Hepatocyte (in vitro differentiated cells): ENCODE results near the gene RPL28. TPM values are rescaled to one million over a fixed set of nuclear protein-coding genes. Genes with fewer than 3 reads are reported as not detected.

Source experiments
- DNase-seq: peaks from one replicate; pipeline ENCODE4 v3.0.0-alpha.2; 2016; ENCODE audit warnings: low spot score
- H2AFZ ChIP-seq: fragments of 200-600 bp; sonication (generic); 2 replicates; pipeline ENCODE4 v1.6.0; 2016; ENCODE audit warnings: antibody characterized with exemption, mild to moderate bottlenecking
- H3K27ac ChIP-seq: fragments of 200-600 bp; sonication (generic); 2 replicates; pipeline ENCODE4 v1.5.1; 2016; ENCODE audit warnings: mild to moderate bottlenecking
- H3K27me3 ChIP-seq: fragments of 200-600 bp; sonication (generic); 2 replicates; pipeline ENCODE4 v1.6.1; 2016
- H3K36me3 ChIP-seq: fragments of 200-600 bp; sonication (generic); replicated peaks from 2 replicates; pipeline ENCODE4 v1.5.1; 2016; ENCODE audit warnings: low read depth; ENCODE audit not compliant: insufficient read depth
- H3K4me1 ChIP-seq: fragments of 200-600 bp; sonication (generic); 2 replicates; pipeline ENCODE4 v1.5.1; 2016; ENCODE audit warnings: mild to moderate bottlenecking, moderate library complexity; ENCODE audit not compliant: insufficient read depth
- H3K4me2 ChIP-seq: fragments of 200-600 bp; sonication (generic); 2 replicates; pipeline ENCODE4 v1.6.0; 2016
- H3K4me3 ChIP-seq: fragments of 200-600 bp; sonication (generic); 2 replicates; pipeline ENCODE4 v1.5.1; 2016; ENCODE audit warnings: mild to moderate bottlenecking
- H3K79me2 ChIP-seq: fragments of 200-600 bp; sonication (generic); 2 replicates; pipeline ENCODE4 v1.6.0; 2017; ENCODE audit warnings: mild to moderate bottlenecking
- H3K9me2 ChIP-seq: fragments of 200-600 bp; sonication (generic); replicated peaks from 2 replicates; pipeline ENCODE4 v1.6.0; 2017; ENCODE audit warnings: mild to moderate bottlenecking; ENCODE audit not compliant: insufficient read depth
- H3K9me3 ChIP-seq: fragments of 200-600 bp; sonication (generic); 2 replicates; pipeline ENCODE4 v1.5.1; 2016; ENCODE audit warnings: low read depth, mild to moderate bottlenecking
- H4K20me1 ChIP-seq: fragments of 200-600 bp; sonication (generic); 2 replicates; pipeline ENCODE4 v1.6.0; 2016; ENCODE audit warnings: mild to moderate bottlenecking; ENCODE audit not compliant: insufficient read depth, poor library complexity, severe bottlenecking
- CTCF ChIP-seq: fragments of 200-600 bp; sonication (generic); IDR thresholded peaks from 2 replicates; pipeline ENCODE4 v1.5.1; 2016; ENCODE audit warnings: antibody characterized with exemption, mild to moderate bottlenecking; ENCODE audit not compliant: poor library complexity
- EZH2 ChIP-seq: fragments of 200-600 bp; sonication (generic); IDR thresholded peaks from 2 replicates; pipeline ENCODE4 v1.6.1; 2016; ENCODE audit warnings: antibody characterized with exemption, mild to moderate bottlenecking, borderline replicate concordance
- EZH2phosphoT487 ChIP-seq: fragments of 200-600 bp; sonication (generic); IDR thresholded peaks from one replicate; pipeline ENCODE4 v1.6.1; 2018; ENCODE audit warnings: antibody characterized with exemption, mild to moderate bottlenecking, low read depth, moderate library complexity; ENCODE audit not compliant: unreplicated experiment, severe bottlenecking
- WGBS: methylation state at CpG from one replicate; pipeline ENCODE4 v1.1.6; 2016; ENCODE audit warnings: low lambda C conversion rate; ENCODE audit errors: missing lambda C conversion rate; 5-methylcytosine and 5-hydroxymethylcytosine counted together
- polyA plus RNA-seq: library from polyadenylated mRNA; unstranded; fragments of >200 nt; fragmentation: Nextera tagmentation; extraction: Ambion mirVana; gene quantifications from 2 replicates; pipeline ENCODE4 v1.2.1, GENCODE V29; 2016
- total RNA-seq: library from RNA; depleted of rRNA; stranded (reverse); fragments of >200 nt; gene quantifications from 2 replicates; pipeline ENCODE4 v1.2.3, GENCODE V29; 2014

The RPL28 gene
- total and polyA plus RNA-seq, 2 experiments from 2014 or later, result 437 to 604 TPM

GRCh38 chr19:55424518-55424917 is 38.8 kb downstream of the RPL28 start:
- Histone ChIP-seq H4K20me1 (no peaks in the 10 kb centered on the region), H3K4me2 (no peak overlapping the region), H3K9me3 (no peaks in the 10 kb centered on the region), H3K4me1 (no peaks in the 10 kb centered on the region), H3K79me2 (no peaks in the 10 kb centered on the region), H3K9me2 (no peaks in the 10 kb centered on the region), H3K27ac (no peak overlapping the region), H3K27me3 (no peaks in the 10 kb centered on the region), H3K4me3 (no peak overlapping the region), H3K36me3 (no peaks in the 10 kb centered on the region), H2AFZ (no peak overlapping the region)
- DNase-seq, result no peak
- 91% methylated on average over 3 of the region's 3 CpGs for WGBS
- no peak for TF ChIP-seq EZH2
- no peak for TF ChIP-seq CTCF
- no peak for TF ChIP-seq EZH2phosphoT487

GRCh38 chr19:55426042-55426441 is 40.3 kb downstream of the RPL28 start:
- Histone ChIP-seq H3K9me3 (no peaks in the 10 kb centered on the region), H3K36me3 (no peaks in the 10 kb centered on the region), H2AFZ (no peak overlapping the region), H3K9me2 (no peaks in the 10 kb centered on the region), H3K4me1 (no peaks in the 10 kb centered on the region), H3K27ac (no peak overlapping the region), H3K79me2 (no peaks in the 10 kb centered on the region), H4K20me1 (no peaks in the 10 kb centered on the region), H3K27me3 (no peaks in the 10 kb centered on the region), H3K4me3 (no peak overlapping the region), H3K4me2 (no peak overlapping the region)
- 80% methylated on average over 2 of the region's 2 CpGs for WGBS
- no peak for TF ChIP-seq EZH2phosphoT487
- no peak for TF ChIP-seq EZH2
- no peak for TF ChIP-seq CTCF
- no peak for DNase-seq

GRCh38 chr19:55431183-55431582 is 45.5 kb downstream of the RPL28 start:
- no peaks in the 10 kb centered on the region for H3K27me3 ChIP-seq

More at GRCh38 chr19:55431183-55431582, 45.5 kb downstream of the RPL28 start:
- no peaks in the 10 kb centered on the region for H4K20me1 ChIP-seq
- H3K27ac ChIP-seq, result no peak overlapping the region
- no peak overlapping the region for H3K4me2 ChIP-seq
- no peaks in the 10 kb centered on the region for H3K9me2 ChIP-seq
- H3K4me1 ChIP-seq, result no peaks in the 10 kb centered on the region
- 87% methylated on average over 1 of the region's 1 CpG for WGBS
- no peak overlapping the region for H3K4me3 ChIP-seq
- no peak for DNase-seq
- no peak for TF ChIP-seq EZH2phosphoT487
- no peak for TF ChIP-seq EZH2
- TF ChIP-seq CTCF, result no peak
- H3K36me3 ChIP-seq, result no peaks in the 10 kb centered on the region
- H3K79me2 ChIP-seq, result no peaks in the 10 kb centered on the region
- H2AFZ ChIP-seq, result no peak overlapping the region
- no peaks in the 10 kb centered on the region for H3K9me3 ChIP-seq
